GM12875 (cell line): Measurements from ENCODE around the gene MAP1B.

Experiments
- H3K4me3 ChIP-seq: one replicate; pipeline ENCODE4 v1.5.1; 2011; ENCODE audit warnings: low read depth, low read length, control low read depth
- CTCF ChIP-seq: IDR thresholded peaks from 2 replicates; pipeline ENCODE4 v1.5.1; 2011; ENCODE audit warnings: low read depth, mild to moderate bottlenecking, control low read depth, inconsistent platforms, low read length, moderate library complexity, borderline replicate concordance; ENCODE audit not compliant: insufficient read depth

Gene MAP1B

GRCh38 chr5:72225741-72226140 is 118.5 kb downstream of the MAP1B start:
- no peak overlapping the region for H3K4me3 ChIP-seq
- TF ChIP-seq CTCF, result no peak

GRCh38 chr5:72226950-72227349 is 119.7 kb downstream of the MAP1B start:
- no peak overlapping the region for H3K4me3 ChIP-seq
- TF ChIP-seq CTCF, result no peak

GRCh38 chr5:72228960-72229359 is 121.7 kb downstream of the MAP1B start:
- H3K4me3 ChIP-seq, result no peak overlapping the region
- no peak for TF ChIP-seq CTCF

GRCh38 chr5:72231991-72232703 is 124.9 kb downstream of the MAP1B start:
- TF ChIP-seq CTCF, result no peak
- H3K4me3 ChIP-seq, result no peak overlapping the region

- H3K4me3 ChIP-seq, result no peak overlapping the region
These were observed 125.6 kb downstream of the MAP1B start for GRCh38 chr5:72232838-72233237.

GRCh38 chr5:72233835-72234234 is 126.6 kb downstream of the MAP1B start:
- TF ChIP-seq CTCF, result no peak
- H3K4me3 ChIP-seq, result no peak overlapping the region

More at GRCh38 chr5:72232838-72233237, 125.6 kb downstream of the MAP1B start:
- no peak for TF ChIP-seq CTCF

- TF ChIP-seq CTCF, result no peak
- H3K4me3 ChIP-seq, result no peak overlapping the region
These were observed 127.0 kb downstream of the MAP1B start for GRCh38 chr5:72234265-72234700.
